Ascending aorta (tissue), 2 donors: ENCODE measurements around the gene CYB561A3. TPM values are rescaled to one million over a fixed set of nuclear protein-coding genes. Genes with fewer than 3 reads are reported as not detected.

Experiments
- DNase-seq, 2 donors: peaks; one replicate each; pipeline ENCODE4 v3.0.0-alpha.2; 2019; ENCODE audit warnings: low spot score in 2 of 2
- H3K27ac ChIP-seq, 2 donors: fragments of 200-600 bp; sonication (generic); one replicate each; pipeline ENCODE4 v1.5.1; 2016 to 2017; ENCODE audit warnings: mild to moderate bottlenecking in 1 of 2
- H3K27me3 ChIP-seq: fragments of 200-600 bp; sonication (generic); one replicate; pipeline ENCODE4 v1.5.1; 2017
- H3K36me3 ChIP-seq, 2 donors: fragments of 200-600 bp; sonication (generic); one replicate each; pipeline ENCODE4 v1.5.1; 2016
- H3K4me1 ChIP-seq, 2 donors: fragments of 200-600 bp; sonication (generic); one replicate each; pipeline ENCODE4 v1.5.1; 2016 to 2017; ENCODE audit warnings: mild to moderate bottlenecking in 1 of 2
- H3K4me3 ChIP-seq, 2 donors: fragments of 200-600 bp; sonication (generic); one replicate each; pipeline ENCODE4 v1.5.1; 2016 to 2017; ENCODE audit warnings: mild to moderate bottlenecking in 1 of 2
- H3K9me3 ChIP-seq, 2 donors: fragments of 200-600 bp; sonication (generic); one replicate each; pipeline ENCODE4 v1.5.1; 2016
- CTCF ChIP-seq, 3 experiments: fragments of 200-600 bp in 2 of 3; fragments of 450-650 bp in 1 of 3; sonication (generic) in 2 of 3; IDR thresholded peaks; one replicate each; pipeline ENCODE4 v1.5.1; 2016 to 2019; ENCODE audit warnings: antibody characterized with exemption in 3 of 3, mild to moderate bottlenecking in 1 of 3, moderate library complexity in 1 of 3
- intact Hi-C: fragments of 100-400 bp; cut with DNase I; formaldehyde crosslinking; loops from one replicate; pipeline ENCODE4 v1.15.1; 2023
- total RNA-seq: library from RNA; depleted of rRNA; stranded (reverse); fragments of >200 nt; gene quantifications from one replicate; pipeline ENCODE4 v1.1.0, GENCODE V29; 2016

The CYB561A3 gene
- total RNA-seq, 1 donor from 2014 or later: 215 TPM

GRCh38 chr11:61367406-61367805 is 5.7 kb upstream of the CYB561A3 start:
- no peak overlapping the region for H3K4me3 ChIP-seq
- H3K27ac ChIP-seq: no peak overlapping the region
- no peak for TF ChIP-seq CTCF (IDR thresholded peaks at IDR 0.05)
- H3K4me1 ChIP-seq: no peaks in the 10 kb centered on the region
- H3K36me3 ChIP-seq: peaks cover 53 to 71% of the 10 kb centered on the region in 2 donors
- no peaks in the 10 kb centered on the region for H3K27me3 ChIP-seq
- H3K9me3 ChIP-seq: no peaks in the 10 kb centered on the region
- intact Hi-C loops: no loop called here
- DNase-seq: no peak

- H3K27ac ChIP-seq: no peak overlapping the region
- no peak for DNase-seq
- peaks cover 48 to 53% of the 10 kb centered on the region in 2 donors for H3K36me3 ChIP-seq
These were observed 2.5 kb upstream of the CYB561A3 start for GRCh38 chr11:61364012-61364675.

GRCh38 chr11:61362542-61362875 is 827 bp upstream of the CYB561A3 start:
- peaks cover 32 to 37% of the 10 kb centered on the region in 2 donors for H3K36me3 ChIP-seq
- no peak for DNase-seq
- H3K4me1 ChIP-seq: peaks cover 0 to 9% of the 10 kb centered on the region in 2 donors
- intact Hi-C loops: loop anchor here (1.0 kb wide), 2 partner anchors 16 to 26 kb away; no protein-coding TSS in a partner anchor
- TF ChIP-seq CTCF (IDR thresholded peaks at IDR 0.05): no peak
- H3K27me3 ChIP-seq: no peaks in the 10 kb centered on the region
- peak overlapping the region; percentile 77 to 78 for H3K4me3 ChIP-seq
- no peaks in the 10 kb centered on the region for H3K9me3 ChIP-seq
- peak overlapping the region; percentile 96 to 98 for H3K27ac ChIP-seq

More at GRCh38 chr11:61364012-61364675, 2.5 kb upstream of the CYB561A3 start:
- Histone ChIP-seq H3K4me3 (no peak overlapping the region), H3K27me3 (no peaks in the 10 kb centered on the region), H3K9me3 (no peaks in the 10 kb centered on the region), H3K4me1 (peaks cover 0 to 9% of the 10 kb centered on the region in 2 donors)
- intact Hi-C loops: no loop called here
- no peak for TF ChIP-seq CTCF (IDR thresholded peaks at IDR 0.05)

GRCh38 chr11:61361237-61361740 is 393 bp downstream of the CYB561A3 start:
- DNase-seq: no peak
- Histone ChIP-seq H3K36me3 (peaks cover 21 to 32% of the 10 kb centered on the region in 2 donors), H3K9me3 (no peaks in the 10 kb centered on the region), H3K4me1 (peaks cover 0 to 9% of the 10 kb centered on the region in 2 donors), H3K4me3 (peak overlapping the region; percentile 77 to 78), H3K27ac (peak overlapping the region; percentile 96 to 98), H3K27me3 (no peaks in the 10 kb centered on the region)
- TF ChIP-seq CTCF (IDR thresholded peaks at IDR 0.05): no peak
- intact Hi-C loops: loop anchor here (2.0 kb wide), 1 partner anchor 24 kb away; no protein-coding TSS in a partner anchor

- H3K36me3 ChIP-seq: peaks cover 7 to 22% of the 10 kb centered on the region in 2 donors
- H3K4me1 ChIP-seq: peaks cover 0 to 9% of the 10 kb centered on the region in 2 donors
- no peak for TF ChIP-seq CTCF (IDR thresholded peaks at IDR 0.05)
- no peaks in the 10 kb centered on the region for H3K27me3 ChIP-seq
- H3K4me3 ChIP-seq: no peak overlapping the region
- intact Hi-C loops: no loop called here
- no peak overlapping the region for H3K27ac ChIP-seq
- no peaks in the 10 kb centered on the region for H3K9me3 ChIP-seq
- no peak for DNase-seq
These were observed 2.2 kb downstream of the CYB561A3 start for GRCh38 chr11:61359516-61359915.
